ENCODE data around the gene FOSB. TPM values are rescaled to one million over a fixed set of nuclear protein-coding genes. Genes with fewer than 3 reads are reported as not detected.

The FOSB gene
- total and polyA plus RNA-seq, 9 of the 15 experiments (the other 6 are each of a cell fraction or from before 2014, with no cell fraction given): 0.11 to 2.7 (median 0.73) TPM

- TF ChIP-seq TSHZ1 (CRISPR knock-in tag; IDR thresholded peaks at IDR 0.05) (no peak), BCOR (IDR thresholded peaks at IDR 0.05) (peak; percentile 61; the same call in 1 of the 2 replicates), POLR2A (conservative IDR thresholded peaks at IDR 0.05) (no peak), RBM25 (IDR thresholded peaks at IDR 0.05; ENCODE audit: low read depth, low read length, severe bottlenecking) (peak; percentile 62)
These were observed 24.4 kb downstream of the FOSB start (continued) for GRCh38 chr19:45492137-45492626.

GRCh38 chr19:45492627-45493470 is 25.1 kb downstream of the FOSB start:
- Histone ChIP-seq H4K20me1 (replicated peaks; ENCODE audit: control insufficient read depth, insufficient read depth, low read length) (no peaks in the 10 kb centered on the region), H3K79me2 (ENCODE audit: control insufficient read depth, insufficient read depth, low read length) (peaks cover 6% of the 10 kb centered on the region; the same call in 1 of the 3 replicates), H2AFZ (ENCODE audit: low read depth, low read length) (peak overlapping the region; percentile 90), H3K36me3 (ENCODE audit: control insufficient read depth, insufficient read depth, low read length) (no peaks in the 10 kb centered on the region), H3K9me1 (ENCODE audit: control insufficient read depth, insufficient read depth, low read length) (no peaks in the 10 kb centered on the region), H3K4me2 (ENCODE audit: insufficient read depth, low read length) (peak overlapping the region; percentile 82), H3K27me3 (ENCODE audit: control insufficient read depth in 2 of 2, insufficient read depth in 2 of 2, low read length in 2 of 2) (peaks cover 3 to 16% of the 10 kb centered on the region in 2 experiments; a peak in 3 of 5 replicates), H3K9ac (ENCODE audit: insufficient read depth in 1 of 2, low read depth in 2 of 2, low read length in 2 of 2) (peak overlapping the region; percentile 67 to 94), H3K4me3 (peak overlapping the region; percentile 60), H3K27ac (ENCODE audit: extremely low read depth, low read depth, low read length) (peak overlapping the region; percentile 77), H3K4me1 (replicated peaks in 1 of 2; ENCODE audit: control insufficient read depth in 2 of 2, insufficient read depth in 2 of 2, low read length in 2 of 2) (peaks cover 7 to 53% of the 10 kb centered on the region in 2 experiments; a peak in 4 of 5 replicates), H3K9me3 (replicated peaks; ENCODE audit: control insufficient read depth, insufficient read depth, low read depth, low read length) (no peaks in the 10 kb centered on the region)
- ATAC-seq (peak; percentile 86), FAIRE-seq (peak; percentile 88), DNase-seq (ENCODE audit: extremely low read depth in 1 of 4, low spot score in 3 of 4) (peak; percentile 84 to 93 (median 88))
- 1% methylated on average over 24 of the region's 32 CpGs for WGBS (ENCODE audit: insufficient coverage, low coverage, missing lambda C conversion rate)
- TSS peak; percentile 75 for BruUV-seq (replicated peaks)
- in situ Hi-C loops (cut with MboI): no loop called here
- CTCF ChIA-PET (ENCODE audit: low intra/inter-chr PET ratio): interaction anchor here (1.0 to 1.3 kb wide), 3 partner anchors 14 to 150 kb away, joined by 4 to 7 read pairs (median 4); no protein-coding TSS in a partner anchor
- intact Hi-C loops (cut with micrococcal nuclease): no loop called here
- POLR2A ChIA-PET: interaction anchor here (0.7 to 1.6 kb wide), 2 partner anchors 14 to 25 kb away, joined by 4 to 6 read pairs; partner anchors contain the start of gene FOSB
- TF ChIP-seq GABPA (tag; conservative IDR thresholded peaks at IDR 0.05; ENCODE audit: low read depth) (peak; percentile 47), ZNF507 (tag; conservative IDR thresholded peaks at IDR 0.05) (no peak), MTA3 (IDR thresholded peaks at IDR 0.05; ENCODE audit: borderline replicate concordance) (no peak; the same call in 1 of the 2 replicates), ZNF165 (CRISPR knock-in tag; IDR thresholded peaks at IDR 0.05; ENCODE audit: borderline replicate concordance) (no peak), ZBTB49 (CRISPR knock-in tag; IDR thresholded peaks at IDR 0.05; ENCODE audit: borderline replicate concordance) (no peak), GATAD2A (IDR thresholded peaks at IDR 0.05) (no peak), RAD21 (CRISPR knock-in tag; conservative IDR thresholded peaks at IDR 0.05 in 1 of 2, IDR thresholded peaks at IDR 0.05 in 1 of 2) (no peak), GABPB1 (CRISPR knock-in tag; IDR thresholded peaks at IDR 0.05) (peak; percentile 57), ZNF511 (CRISPR knock-in tag; IDR thresholded peaks at IDR 0.05) (peak; percentile 56; the same call in 1 of the 2 replicates)
